Bronchial smooth muscle cell (primary cell): ENCODE data around the gene WBP4. TPM values are rescaled to one million over a fixed set of nuclear protein-coding genes. Genes with fewer than 3 reads are reported as not detected.

Source experiments
- total RNA-seq: library from RNA; depleted of rRNA; stranded (reverse); fragments of >200 nt; gene quantifications from 2 replicates; pipeline ENCODE4 v1.2.1, GENCODE V29; 2014

Gene WBP4
- 5.9 and 8.5 TPM in 2 replicates for total RNA-seq

GRCh38 chr13:41061075-41061913, at the start of gene WBP4:
Gene WBP4 (plus strand): TSS chr13:41061509. CDS start chr13:41061674, 165 bp downstream.

GRCh38 chr13:41019011-41019487, 42.3 kb upstream of the WBP4 start, which contains the start of gene ELF1:
Gene ELF1 (minus strand): TSS chr13:41019316. CDS start chr13:40982054, 37,262 bp downstream.

GRCh38 chr13:41132512-41133152, 71.3 kb downstream of the WBP4 start, which contains the start of gene KBTBD6:
Gene KBTBD6 (minus strand): TSS chr13:41132802. CDS start chr13:41132511, 291 bp downstream.

Other genes with a start within 250 kb of the WBP4 start
- gene ELF1, start 42.2 kb upstream of the WBP4 start, total RNA-seq = 26.6 and 28.2 TPM in 2 replicates
- 10.8 and 11.3 TPM in 2 replicates for gene KBTBD6, start 71.3 kb downstream of the WBP4 start, total RNA-seq
- gene KBTBD7, start 133.1 kb downstream of the WBP4 start, total RNA-seq = 6.9 and 7.7 TPM in 2 replicates
- gene MTRF1, start 202.1 kb downstream of the WBP4 start, total RNA-seq = 10.0 and 10.6 TPM in 2 replicates
- 4.4 and 6.5 TPM in 2 replicates for gene NAA16, start 249.8 kb downstream of the WBP4 start, total RNA-seq